Measurements from ENCODE around the gene VASP.

VASP gene

DNA sequence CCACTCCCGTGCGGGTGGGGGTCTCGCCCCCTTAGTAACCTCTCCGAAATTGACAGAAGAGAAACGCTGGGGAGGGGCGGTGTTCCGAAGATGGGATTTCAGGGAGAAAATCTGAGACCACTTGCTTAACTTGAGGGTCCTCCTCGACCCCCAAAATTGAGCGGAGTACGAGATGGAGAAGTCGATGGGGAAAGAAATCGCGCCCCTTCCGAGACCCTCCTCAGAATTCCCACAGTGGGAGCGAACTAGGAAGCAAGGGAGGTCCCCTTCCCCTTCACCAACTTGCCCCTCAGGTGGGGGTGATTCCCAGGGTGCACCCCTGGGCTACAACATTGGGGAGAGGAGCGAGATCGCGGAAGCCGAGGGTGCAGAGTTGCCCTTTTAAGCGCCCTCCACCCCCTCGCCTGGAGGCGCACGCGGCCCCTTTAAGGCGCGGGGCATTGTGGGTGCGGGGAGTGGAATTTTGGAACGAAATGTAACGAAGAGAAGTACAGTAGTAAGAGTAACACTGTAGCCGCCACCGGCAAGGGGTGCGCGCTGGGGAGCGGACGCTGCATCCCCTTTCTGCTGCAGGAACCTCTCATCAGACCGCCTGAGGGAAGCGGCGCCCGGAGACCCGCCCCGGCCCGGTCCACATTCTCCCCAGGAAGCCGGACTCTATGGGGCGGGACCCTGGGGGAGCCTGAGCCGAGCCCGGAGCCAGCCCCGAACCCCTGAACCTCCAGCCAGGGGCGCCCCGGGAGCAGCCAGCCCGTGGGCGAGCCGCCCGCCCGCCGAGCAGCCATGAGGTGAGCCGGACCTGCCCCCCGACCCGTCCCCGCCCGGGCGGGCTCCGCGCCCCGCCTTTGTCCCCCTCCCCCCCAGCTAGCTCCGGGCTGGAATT is at the start of gene VASP:
Gene VASP, plus strand, starts transcription at position 491 of the 883 bp plus-strand sequence. Its CDS starts 293 bp downstream, at position 784.
- DNase-seq: peak; percentile 89 to 91

- DNase-seq: no peak
Measured at GRCh38 chr19:45457776-45458175, 49.5 kb upstream of the VASP start.

DNA sequence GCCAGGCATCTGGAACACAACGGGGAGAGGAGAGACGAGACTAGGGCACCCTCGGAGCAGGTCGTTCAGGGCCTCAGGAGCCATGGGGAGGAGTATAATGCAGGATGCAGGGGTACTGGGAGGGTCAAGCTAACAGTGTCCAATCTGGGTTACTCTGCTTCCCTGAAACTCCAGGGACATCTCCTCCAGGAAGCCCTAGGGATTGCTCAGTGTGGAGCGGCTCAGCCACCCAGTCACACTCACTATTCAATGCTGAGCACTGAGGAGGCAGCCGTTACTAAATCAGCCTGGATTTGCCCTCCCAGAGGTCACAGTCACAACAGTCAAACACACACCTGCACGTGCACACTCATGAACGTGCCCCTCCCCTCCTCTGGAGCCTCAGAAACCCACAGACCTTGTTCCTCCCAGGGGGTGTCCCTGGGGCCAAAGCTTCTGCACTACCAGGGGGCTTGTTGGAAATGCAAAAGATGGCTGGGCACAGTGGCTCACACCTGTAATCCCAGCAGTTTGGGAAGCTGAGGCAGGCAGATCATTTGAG is 46.4 kb upstream of the VASP start:
- no peak for DNase-seq

- DNase-seq: no peak
Measured at GRCh38 chr19:45462174-45462573, 45.1 kb upstream of the VASP start.

DNA sequence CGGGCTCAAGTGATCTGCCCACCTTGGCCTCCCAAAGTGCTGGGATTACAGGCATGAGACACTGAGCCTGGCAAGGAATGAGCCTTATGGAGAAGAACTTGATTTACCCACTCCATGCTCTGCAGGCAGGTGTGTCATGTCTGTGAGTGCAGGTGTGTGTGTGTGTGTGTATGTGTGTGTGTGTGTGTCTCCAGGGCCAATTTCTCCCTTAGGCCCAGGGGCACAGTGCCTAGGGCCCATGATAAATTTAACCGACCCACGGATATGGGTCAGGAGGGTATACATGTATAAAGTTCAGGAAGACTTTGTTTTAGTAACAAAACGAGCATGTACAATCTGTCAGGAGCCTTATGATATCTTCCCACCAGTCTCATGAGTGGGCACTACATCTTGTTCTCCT is 44.0 kb upstream of the VASP start:
- no peak for DNase-seq

DNA sequence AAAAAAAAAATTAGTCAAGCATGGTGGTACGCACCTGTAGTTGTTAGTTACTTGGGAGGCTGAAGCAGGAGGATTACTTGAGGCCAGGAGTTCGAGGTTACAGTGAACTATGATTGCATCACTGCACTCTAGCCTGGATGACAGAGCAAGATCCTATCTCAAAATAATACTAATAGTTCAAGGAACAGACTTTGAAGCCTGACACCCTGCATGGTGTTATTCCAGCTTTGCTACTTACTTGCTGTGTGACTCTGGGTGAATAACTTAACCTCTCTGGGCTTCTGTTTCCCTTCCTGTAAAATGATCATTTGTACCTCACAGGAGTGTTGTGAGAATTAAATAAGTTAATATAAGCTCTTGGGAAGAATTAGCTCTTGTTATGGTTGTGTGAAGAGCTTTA is 43.0 kb upstream of the VASP start:
- DNase-seq: no peak

GRCh38 chr19:45464852-45465441 is 42.3 kb upstream of the VASP start:
- no peak for DNase-seq

DNA sequence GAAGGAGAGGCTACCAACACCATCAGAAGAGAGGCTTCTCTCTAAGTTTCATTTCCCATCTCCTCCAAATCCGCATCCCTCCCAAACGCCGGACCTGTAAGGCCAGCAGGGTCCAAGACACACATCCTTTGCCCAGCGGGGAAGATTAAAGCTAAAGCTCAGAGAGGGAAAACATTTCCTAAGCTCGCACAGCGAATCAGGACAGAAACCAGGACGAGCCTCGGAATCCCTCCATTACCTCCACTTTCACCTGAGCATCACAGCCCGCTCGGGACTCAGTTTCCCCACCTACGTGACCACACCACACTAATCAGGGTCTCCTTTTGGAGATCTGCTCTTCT is 40.2 kb upstream of the VASP start:
- no peak for DNase-seq

- peak; percentile 91 to 93 for DNase-seq
Measured at GRCh38 chr19:45467456-45468158, 39.7 kb upstream of the VASP start, which contains the start of gene FOSB. Gene FOSB, plus strand, starts transcription at chr19:45467996. Its CDS starts 591 bp downstream, at chr19:45468587.

DNA sequence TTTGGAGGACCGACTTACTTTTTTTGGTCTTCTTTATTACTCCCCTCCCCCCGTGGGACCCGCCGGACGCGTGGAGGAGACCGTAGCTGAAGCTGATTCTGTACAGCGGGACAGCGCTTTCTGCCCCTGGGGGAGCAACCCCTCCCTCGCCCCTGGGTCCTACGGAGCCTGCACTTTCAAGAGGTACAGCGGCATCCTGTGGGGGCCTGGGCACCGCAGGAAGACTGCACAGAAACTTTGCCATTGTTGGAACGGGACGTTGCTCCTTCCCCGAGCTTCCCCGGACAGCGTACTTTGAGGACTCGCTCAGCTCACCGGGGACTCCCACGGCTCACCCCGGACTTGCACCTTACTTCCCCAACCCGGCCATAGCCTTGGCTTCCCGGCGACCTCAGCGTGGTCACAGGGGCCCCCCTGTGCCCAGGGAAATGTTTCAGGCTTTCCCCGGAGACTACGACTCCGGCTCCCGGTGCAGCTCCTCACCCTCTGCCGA is 39.1 kb upstream of the VASP start:
- DNase-seq: peak; percentile 31 to 34

DNA sequence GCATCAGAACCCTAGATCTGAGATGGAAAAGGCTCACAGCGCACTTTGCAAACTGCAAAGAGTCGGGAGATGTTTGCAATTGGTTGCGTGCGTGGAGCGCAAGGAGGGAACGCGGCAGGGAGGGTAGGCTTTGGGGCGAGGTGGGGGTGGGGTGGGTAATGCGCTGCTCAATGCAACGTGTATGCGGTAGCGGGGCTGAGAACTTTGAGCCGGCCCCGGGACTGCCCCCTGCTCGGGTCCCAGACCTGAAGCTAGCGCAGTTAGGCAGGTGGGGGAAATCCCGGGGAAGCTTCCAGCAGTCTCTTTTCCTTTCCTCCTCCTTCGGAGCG is 38.5 kb upstream of the VASP start:
- DNase-seq: no peak

DNA sequence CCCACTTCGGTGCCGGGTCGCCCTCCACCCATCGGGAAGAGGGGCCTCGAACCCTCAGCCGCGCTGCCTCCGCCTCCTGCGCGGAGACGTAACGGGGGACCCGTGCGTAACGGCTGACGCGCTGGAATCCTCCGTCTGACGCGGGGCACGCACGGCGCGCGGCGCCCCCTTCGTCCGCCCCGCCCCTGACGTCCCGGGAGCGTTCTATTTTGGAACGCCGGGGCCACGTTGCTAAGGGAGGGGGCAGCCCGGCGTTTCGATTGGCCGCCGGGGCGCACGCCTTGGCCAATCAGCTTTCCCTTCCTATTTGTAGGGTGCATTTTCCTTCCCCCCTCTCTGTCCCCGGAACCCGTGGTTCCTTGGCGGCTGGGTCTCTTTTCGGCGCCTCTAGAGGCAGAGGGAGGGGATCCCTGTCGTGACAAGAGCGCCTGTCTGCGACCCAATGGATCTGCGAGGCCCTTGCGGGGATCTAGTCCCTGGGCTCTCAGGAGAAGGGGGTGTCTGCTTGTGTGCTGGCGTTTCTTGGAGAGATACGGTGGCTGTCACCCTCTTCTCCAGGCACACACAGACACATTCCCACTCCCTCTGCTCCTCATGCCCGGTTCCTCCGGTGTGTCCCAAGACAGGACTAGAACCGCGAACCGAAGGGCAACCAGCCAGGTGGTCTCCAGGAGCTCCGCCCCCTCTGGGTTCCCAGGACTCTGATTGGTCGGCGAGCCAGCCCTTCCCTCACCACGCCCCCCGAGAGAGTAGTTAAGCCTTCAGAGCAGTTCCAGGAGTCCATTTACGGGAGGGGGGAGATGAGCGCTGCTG is 37.9 kb upstream of the VASP start:
- peak; percentile 88 for DNase-seq

- peak in 1 of 2 experiments; percentile 18 for DNase-seq
Measured at GRCh38 chr19:45469945-45470761, 37.1 kb upstream of the VASP start.

- no peak for DNase-seq
Measured at GRCh38 chr19:45470762-45471081, 36.6 kb upstream of the VASP start.

GRCh38 chr19:45471111-45471930 is 36.0 kb upstream of the VASP start:
- DNase-seq: no peak

- DNase-seq: no peak
Measured at GRCh38 chr19:45471931-45472562, 35.2 kb upstream of the VASP start.

DNA sequence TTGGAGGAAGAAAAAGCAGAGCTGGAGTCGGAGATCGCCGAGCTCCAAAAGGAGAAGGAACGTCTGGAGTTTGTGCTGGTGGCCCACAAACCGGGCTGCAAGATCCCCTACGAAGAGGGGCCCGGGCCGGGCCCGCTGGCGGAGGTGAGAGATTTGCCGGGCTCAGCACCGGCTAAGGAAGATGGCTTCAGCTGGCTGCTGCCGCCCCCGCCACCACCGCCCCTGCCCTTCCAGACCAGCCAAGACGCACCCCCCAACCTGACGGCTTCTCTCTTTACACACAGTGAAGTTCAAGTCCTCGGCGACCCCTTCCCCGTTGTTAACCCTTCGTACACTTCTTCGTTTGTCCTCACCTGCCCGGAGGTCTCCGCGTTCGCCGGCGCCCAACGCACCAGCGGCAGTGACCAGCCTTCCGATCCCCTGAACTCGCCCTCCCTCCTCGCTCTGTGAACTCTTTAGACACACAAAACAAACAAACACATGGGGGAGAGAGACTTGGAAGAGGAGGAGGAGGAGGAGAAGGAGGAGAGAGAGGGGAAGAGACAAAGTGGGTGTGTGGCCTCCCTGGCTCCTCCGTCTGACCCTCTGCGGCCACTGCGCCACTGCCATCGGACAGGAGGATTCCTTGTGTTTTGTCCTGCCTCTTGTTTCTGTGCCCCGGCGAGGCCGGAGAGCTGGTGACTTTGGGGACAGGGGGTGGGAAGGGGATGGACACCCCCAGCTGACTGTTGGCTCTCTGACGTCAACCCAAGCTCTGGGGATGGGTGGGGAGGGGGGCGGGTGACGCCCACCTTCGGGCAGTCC is 34.5 kb upstream of the VASP start:
- no peak for DNase-seq

DNA sequence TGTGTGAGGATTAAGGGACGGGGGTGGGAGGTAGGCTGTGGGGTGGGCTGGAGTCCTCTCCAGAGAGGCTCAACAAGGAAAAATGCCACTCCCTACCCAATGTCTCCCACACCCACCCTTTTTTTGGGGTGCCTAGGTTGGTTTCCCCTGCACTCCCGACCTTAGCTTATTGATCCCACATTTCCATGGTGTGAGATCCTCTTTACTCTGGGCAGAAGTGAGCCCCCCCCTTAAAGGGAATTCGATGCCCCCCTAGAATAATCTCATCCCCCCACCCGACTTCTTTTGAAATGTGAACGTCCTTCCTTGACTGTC is 34.0 kb upstream of the VASP start:
- DNase-seq: no peak

Data from activated CD4-positive, alpha-beta T cell treated with anti-CD3 and anti-CD28 coated beads, Interleukin-2, amount 50 U/mL, for 4 hours (primary cell).